HEK293T (cell line): Measurements from ENCODE around the gene SLC2A5.
A peak's percentile ranks its signal among the peaks of the same experiment; 100 is the strongest.

Experiments used
- CTCF ChIA-PET: fragments of 350-600 bp; formaldehyde crosslinking; extraction: SDS; loops from one replicate; lab custom pipeline; 2021; ENCODE audit warnings: antibody characterized with exemption, inconsistent platforms; lab: Yijun Ruan, JAX
- POLR2A ChIA-PET: fragments of 350-600 bp; formaldehyde crosslinking; extraction: SDS; loops from one replicate; lab custom pipeline; 2020; ENCODE audit warnings: antibody characterized with exemption, inconsistent platforms; lab: Yijun Ruan, JAX
- DNase-seq: peaks from one replicate; pipeline ENCODE4 v3.0.0; 2012; ENCODE audit warnings: mixed read lengths; ENCODE audit errors: extremely low spot score
- ARNT ChIP-seq: fragments of 450-650 bp; IDR thresholded peaks from 2 replicates; pipeline ENCODE4 v1.6.1; 2017; ENCODE audit warnings: mild to moderate bottlenecking
- BHLHE40 ChIP-seq: fragments of 450-650 bp; IDR thresholded peaks from 2 replicates; pipeline ENCODE4 v1.6.1; 2016; ENCODE audit warnings: mild to moderate bottlenecking, moderate library complexity, borderline replicate concordance
- CTBP1 ChIP-seq: fragments of 450-650 bp; IDR thresholded peaks from 2 replicates; pipeline ENCODE4 v1.6.1; 2016; ENCODE audit warnings: borderline replicate concordance
- ELF4 ChIP-seq: fragments of 450-650 bp; IDR thresholded peaks from 2 replicates; pipeline ENCODE4 v1.6.1; 2017; ENCODE audit warnings: antibody characterized with exemption
- FOXA1 ChIP-seq: fragments of 450-650 bp; IDR thresholded peaks from 2 replicates; pipeline ENCODE4 v1.6.1; 2016; ENCODE audit warnings: mild to moderate bottlenecking
- FOXK2 ChIP-seq: fragments of 450-650 bp; IDR thresholded peaks from 2 replicates; pipeline ENCODE4 v1.6.1; 2016; ENCODE audit warnings: mild to moderate bottlenecking
- FOXM1 ChIP-seq: fragments of 450-650 bp; IDR thresholded peaks from 2 replicates; pipeline ENCODE4 v1.6.1; 2017; ENCODE audit warnings: mild to moderate bottlenecking, borderline replicate concordance
- HDGF ChIP-seq: fragments of 450-650 bp; IDR thresholded peaks from 2 replicates; pipeline ENCODE4 v1.6.1; 2017; ENCODE audit warnings: antibody characterized with exemption, borderline replicate concordance
- L3MBTL2 ChIP-seq: fragments of 450-650 bp; conservative IDR thresholded peaks from 2 replicates; pipeline ENCODE4 v1.6.1; 2016; ENCODE audit warnings: mild to moderate bottlenecking
- LEF1 ChIP-seq: fragments of 450-650 bp; IDR thresholded peaks from 2 replicates; pipeline ENCODE4 v1.6.1; 2017; ENCODE audit warnings: mild to moderate bottlenecking, borderline replicate concordance
- NFRKB ChIP-seq: fragments of 450-650 bp; IDR thresholded peaks from 2 replicates; pipeline ENCODE4 v1.6.1; 2016; ENCODE audit warnings: mild to moderate bottlenecking, moderate library complexity
- SP1 ChIP-seq: fragments of 450-650 bp; IDR thresholded peaks from 2 replicates; pipeline ENCODE4 v1.6.1; 2017
- SUZ12 ChIP-seq: fragments of 450-650 bp; IDR thresholded peaks from 2 replicates; pipeline ENCODE4 v1.6.1; 2016; ENCODE audit warnings: mild to moderate bottlenecking
- TARDBP ChIP-seq: fragments of 450-650 bp; IDR thresholded peaks from 2 replicates; pipeline ENCODE4 v1.6.1; 2016
- ZNF384 ChIP-seq: fragments of 450-650 bp; IDR thresholded peaks from 2 replicates; pipeline ENCODE4 v1.6.1; 2016
- TF ChIP-seq, protein P1 (sequence below): fragments of 450-650 bp; IDR thresholded peaks from 2 replicates; pipeline ENCODE4 v1.6.1; 2016

The SLC2A5 gene, protein sequence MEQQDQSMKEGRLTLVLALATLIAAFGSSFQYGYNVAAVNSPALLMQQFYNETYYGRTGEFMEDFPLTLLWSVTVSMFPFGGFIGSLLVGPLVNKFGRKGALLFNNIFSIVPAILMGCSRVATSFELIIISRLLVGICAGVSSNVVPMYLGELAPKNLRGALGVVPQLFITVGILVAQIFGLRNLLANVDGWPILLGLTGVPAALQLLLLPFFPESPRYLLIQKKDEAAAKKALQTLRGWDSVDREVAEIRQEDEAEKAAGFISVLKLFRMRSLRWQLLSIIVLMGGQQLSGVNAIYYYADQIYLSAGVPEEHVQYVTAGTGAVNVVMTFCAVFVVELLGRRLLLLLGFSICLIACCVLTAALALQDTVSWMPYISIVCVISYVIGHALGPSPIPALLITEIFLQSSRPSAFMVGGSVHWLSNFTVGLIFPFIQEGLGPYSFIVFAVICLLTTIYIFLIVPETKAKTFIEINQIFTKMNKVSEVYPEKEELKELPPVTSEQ

DNA sequence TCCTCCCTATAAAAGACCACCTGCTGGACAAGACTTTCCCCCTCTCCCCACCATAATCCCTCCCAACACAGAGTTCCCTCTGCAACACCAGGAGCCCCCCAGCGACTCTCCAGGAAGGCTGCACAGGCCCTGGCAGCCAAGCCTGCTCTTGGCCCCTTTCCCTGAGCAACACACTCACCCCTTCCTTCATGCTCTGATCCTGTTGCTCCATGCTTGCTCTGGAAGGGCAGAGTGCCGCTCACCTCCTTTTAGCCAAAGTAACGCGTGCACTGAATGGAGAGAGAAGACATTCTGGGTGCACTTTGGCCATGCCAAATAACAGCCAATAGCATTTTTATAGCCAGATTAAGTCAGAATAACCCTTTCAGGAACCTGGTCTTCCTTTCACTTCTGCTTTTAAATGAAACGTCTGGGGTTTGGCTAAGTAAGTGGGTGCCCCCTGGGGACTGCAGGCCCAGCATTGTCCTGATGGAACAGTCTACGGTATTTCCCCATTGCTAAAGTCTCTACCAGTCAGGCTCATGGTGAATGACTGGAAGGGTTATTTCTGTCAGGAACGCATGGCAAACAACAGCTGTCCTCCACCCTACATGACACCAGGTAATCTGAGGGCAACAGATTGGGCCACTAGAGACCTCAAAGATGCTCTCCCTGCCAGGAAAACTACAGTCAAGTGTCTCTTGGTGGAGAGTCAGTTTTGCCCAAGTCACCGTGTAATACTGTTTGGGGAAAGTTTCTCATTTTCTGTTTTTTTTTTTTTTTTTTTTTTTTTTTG lies at the start of gene SLC2A5:
Gene SLC2A5 (minus strand): TSS at position 310 of the 775 bp plus-strand sequence. CDS start 99 bp downstream, at position 211.
- no peak for DNase-seq
- ChIA-PET POLR2A (no interaction called here), CTCF (interaction anchor here (0.7 kb wide), 1 partner anchor 62 kb away, joined by 3 read pairs; no protein-coding TSS in a partner anchor)
- TF ChIP-seq, protein P1, sequence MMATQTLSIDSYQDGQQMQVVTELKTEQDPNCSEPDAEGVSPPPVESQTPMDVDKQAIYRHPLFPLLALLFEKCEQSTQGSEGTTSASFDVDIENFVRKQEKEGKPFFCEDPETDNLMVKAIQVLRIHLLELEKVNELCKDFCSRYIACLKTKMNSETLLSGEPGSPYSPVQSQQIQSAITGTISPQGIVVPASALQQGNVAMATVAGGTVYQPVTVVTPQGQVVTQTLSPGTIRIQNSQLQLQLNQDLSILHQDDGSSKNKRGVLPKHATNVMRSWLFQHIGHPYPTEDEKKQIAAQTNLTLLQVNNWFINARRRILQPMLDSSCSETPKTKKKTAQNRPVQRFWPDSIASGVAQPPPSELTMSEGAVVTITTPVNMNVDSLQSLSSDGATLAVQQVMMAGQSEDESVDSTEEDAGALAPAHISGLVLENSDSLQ, result no peak
- TF ChIP-seq ELF4, result no peak
- no peak for TF ChIP-seq FOXM1
- TF ChIP-seq SP1, result no peak
- no peak for TF ChIP-seq FOXK2
- TF ChIP-seq ARNT, result no peak
- no peak for TF ChIP-seq ZNF384
- TF ChIP-seq NFRKB, result no peak
- no peak for TF ChIP-seq TARDBP
- TF ChIP-seq HDGF, result no peak
- no peak for TF ChIP-seq LEF1

DNA sequence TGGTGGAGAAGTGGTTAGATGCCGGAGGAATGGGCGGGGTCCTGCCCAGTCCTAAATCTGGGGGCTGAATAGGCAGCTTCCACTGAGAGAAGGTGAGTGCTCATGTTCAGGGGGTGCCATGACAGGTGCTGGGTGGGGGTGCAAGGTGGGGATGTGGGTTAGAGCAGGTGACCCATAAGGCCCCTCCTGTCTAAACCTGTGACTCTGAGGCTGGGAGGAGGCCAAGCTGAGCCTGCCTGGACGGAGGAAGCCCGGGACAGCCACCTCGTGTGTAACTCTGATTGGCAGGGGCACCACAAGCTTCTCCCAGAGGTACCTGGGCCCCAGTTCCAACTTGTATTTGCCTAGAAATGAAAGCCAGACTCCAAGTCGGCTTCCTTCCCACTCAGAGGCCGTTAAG lies 48.8 kb upstream of the SLC2A5 start:
- ChIA-PET POLR2A (no interaction called here), CTCF (no interaction called here)
- TF ChIP-seq FOXA1 (no peak), FOXM1 (no peak), ELF4 (no peak), L3MBTL2 (no peak), ARNT (no peak), HDGF (no peak), SUZ12 (no peak), CTBP1 (no peak), TARDBP (no peak), FOXK2 (no peak), LEF1 (no peak), ZNF384 (no peak), BHLHE40 (no peak)
- TF ChIP-seq, protein P1, result no peak
- DNase-seq, result no peak

DNA sequence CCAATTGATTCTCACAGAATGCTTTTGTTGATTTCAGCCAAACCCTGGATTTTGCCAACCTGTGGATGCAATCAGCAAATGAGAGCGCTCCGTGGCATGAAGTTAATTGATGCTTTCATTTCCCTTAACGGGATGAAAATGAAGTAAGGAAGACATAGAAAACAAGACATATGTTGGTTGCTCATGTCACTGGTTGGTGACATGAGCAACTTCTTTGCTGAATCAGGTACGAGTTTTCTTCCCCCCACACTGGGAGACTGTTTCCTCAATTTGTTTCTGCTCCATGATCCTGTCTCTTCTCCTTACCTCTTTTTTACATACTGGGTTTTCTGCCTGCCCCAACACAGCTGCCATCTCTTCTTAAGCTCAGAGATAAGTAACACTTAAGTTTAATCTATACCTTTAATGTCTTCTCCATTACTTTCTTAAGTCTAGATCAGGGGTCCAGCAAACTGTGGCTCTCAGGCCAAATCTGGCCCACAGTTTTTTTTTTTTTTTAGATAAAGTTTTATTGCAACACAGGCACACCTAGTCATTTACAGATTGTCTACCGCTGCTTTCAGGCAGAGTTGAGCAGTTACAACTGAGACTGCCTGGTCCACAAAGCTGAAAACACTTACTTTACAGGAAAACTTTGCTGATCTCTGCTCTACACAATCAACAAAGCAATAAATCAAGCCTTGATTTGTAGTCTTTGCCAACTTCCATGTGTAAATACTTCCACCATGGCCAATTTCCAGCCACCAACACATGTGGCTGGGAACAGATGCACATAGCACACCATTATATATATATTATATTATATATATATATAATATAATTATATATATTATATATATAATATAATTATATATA lies 46.1 kb upstream of the SLC2A5 start:
- no peak for DNase-seq
- TF ChIP-seq FOXA1 (no peak), FOXM1 (no peak), LEF1 (no peak), ZNF384 (peak; percentile 97)
- CTCF ChIA-PET, result interaction anchor here (0.6 to 1.3 kb wide), 2 partner anchors 27 to 118 kb away, joined by 5 read pairs; no protein-coding TSS in a partner anchor
- POLR2A ChIA-PET, result no interaction called here

DNA sequence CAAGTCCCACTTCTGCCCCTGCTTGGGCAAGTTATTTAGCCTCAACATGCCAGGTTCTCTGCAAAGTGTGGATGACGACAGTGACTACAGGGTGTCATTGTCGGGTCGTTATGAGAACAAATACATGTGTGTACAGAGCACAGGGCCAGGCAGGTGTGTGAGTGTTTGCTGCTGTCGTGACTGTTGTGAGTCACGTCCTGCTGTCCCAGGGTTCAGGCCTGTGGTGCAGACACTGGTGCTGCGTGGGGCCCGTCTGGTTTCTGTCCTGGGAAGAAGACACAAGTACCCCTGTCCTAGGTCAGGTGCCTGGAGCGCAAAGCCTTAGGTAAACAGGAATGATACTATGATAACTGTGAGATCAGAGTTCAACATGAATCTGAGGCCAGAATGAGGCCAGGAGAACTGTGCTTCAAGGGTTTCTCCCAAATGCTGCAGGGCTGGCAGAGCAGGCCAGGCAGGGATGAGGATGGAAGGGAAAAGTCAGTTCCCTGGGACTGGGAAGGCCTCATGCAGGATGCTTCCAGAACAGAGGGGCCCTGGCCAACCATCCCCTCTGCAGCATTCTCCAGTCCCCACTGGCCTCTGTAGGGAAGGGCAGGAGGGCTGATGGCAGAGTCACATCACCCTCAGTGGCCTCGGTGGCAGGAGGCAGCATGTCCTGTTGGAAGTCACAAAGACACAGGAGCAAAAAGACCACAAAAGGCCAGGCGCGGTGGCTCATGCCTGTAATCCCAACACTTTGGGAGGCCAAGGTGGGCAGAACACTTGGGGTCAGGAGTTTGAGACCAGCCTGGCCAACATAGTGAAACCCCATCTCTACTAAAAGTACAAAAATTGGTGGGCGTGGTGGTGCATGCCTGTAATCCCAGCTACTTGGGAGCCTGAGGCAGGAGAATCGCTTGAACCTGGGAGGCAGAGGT lies 43.8 kb upstream of the SLC2A5 start:
- CTCF ChIA-PET, result interaction anchor here (0.6 to 1.0 kb wide), 2 partner anchors 83 to 947 kb away, joined by 3 read pairs; no protein-coding TSS in a partner anchor
- no peak for DNase-seq
- TF ChIP-seq ELF4 (no peak), SUZ12 (no peak), FOXM1 (no peak), CTBP1 (no peak), LEF1 (no peak), ZNF384 (no peak), HDGF (no peak), FOXK2 (no peak), ARNT (no peak), BHLHE40 (no peak)
- TF ChIP-seq, protein P1, result no peak
- POLR2A ChIA-PET, result no interaction called here
